Fibroblast of skin of abdomen (primary cell): ENCODE measurements around the gene CD101.

Experiments used
- DNase-seq: peaks from one replicate; pipeline ENCODE4 v3.0.0-alpha.2; 2013

The CD101 gene

GRCh38 chr1:117058810-117059209, 57.2 kb downstream of the CD101 start:
- DNase-seq: no peak

DNA sequence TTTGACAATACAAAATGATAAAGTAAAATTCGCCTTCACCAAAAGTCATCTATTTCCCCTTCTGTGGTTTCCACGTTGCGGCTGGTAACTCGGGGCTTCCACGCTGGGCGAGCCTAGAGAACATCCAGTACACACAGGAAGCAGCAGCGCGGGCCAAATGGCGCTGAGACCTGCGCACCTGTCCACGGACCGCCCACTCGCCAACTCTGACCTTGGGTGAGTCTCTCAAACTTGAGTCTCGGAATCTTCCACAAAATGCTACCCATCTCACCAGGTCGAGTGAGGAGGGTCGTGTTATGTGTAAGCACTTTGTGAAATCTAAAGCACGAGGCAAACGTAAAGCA, 57.7 kb downstream of the CD101 start:
- no peak for DNase-seq

- peak; percentile 98 for DNase-seq
Observed at GRCh38 chr1:117059678-117060440, 58.3 kb downstream of the CD101 start, which contains the start of gene TTF2. TSS of gene TTF2 (plus strand) at chr1:117060326. CDS start at chr1:117060347, 21 bp downstream.

GRCh38 chr1:117060441-117061317, 59.1 kb downstream of the CD101 start:
- peak; percentile 17 for DNase-seq

DNA sequence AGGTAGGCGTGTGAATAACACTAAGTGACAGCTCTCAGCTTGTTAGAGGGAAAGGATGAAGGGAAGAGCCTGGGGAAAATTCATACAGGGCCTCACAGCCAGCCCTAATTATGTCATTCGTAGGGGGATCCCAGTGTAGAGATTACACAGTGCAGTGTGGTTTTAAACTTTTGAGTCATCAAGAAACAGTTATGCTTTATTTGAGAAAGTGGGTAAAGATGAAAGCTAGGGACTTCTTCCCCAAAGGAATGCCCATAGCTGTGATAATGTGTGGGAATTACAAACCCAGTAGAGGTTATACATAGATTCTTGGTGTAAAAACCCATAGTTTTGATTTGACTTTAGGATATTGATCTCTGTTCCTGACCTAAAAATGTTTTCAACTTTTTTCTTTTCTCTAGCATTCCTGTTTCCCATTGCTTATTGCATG, 60.4 kb downstream of the CD101 start:
- peak; percentile 63 for DNase-seq

DNA sequence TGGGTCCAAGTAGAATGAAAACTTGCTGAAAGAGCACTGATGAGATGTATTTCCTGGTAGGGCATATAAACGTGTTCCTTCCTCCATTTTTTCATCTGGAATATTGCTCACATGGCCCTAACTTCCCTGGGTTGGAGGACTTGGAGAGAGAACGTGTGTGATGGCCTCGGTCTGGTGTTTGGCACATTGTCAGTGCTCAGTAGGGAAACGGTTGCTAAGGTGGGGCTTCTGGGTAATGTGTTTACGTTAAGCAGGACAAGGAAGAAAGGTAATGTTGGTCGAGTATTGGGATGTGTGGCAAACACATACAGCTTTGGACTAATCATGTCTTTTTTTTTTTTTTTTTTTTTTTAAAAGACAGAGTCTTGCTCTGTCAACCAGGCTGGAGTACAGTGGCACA, 64.8 kb downstream of the CD101 start:
- DNase-seq: no peak

- peak; percentile 60 for DNase-seq
Observed at GRCh38 chr1:117067533-117068370, 66.2 kb downstream of the CD101 start.

- no peak for DNase-seq
Observed at GRCh38 chr1:117068580-117068979, 67.0 kb downstream of the CD101 start.

GRCh38 chr1:117069220-117069844, 67.8 kb downstream of the CD101 start:
- DNase-seq: no peak

DNA sequence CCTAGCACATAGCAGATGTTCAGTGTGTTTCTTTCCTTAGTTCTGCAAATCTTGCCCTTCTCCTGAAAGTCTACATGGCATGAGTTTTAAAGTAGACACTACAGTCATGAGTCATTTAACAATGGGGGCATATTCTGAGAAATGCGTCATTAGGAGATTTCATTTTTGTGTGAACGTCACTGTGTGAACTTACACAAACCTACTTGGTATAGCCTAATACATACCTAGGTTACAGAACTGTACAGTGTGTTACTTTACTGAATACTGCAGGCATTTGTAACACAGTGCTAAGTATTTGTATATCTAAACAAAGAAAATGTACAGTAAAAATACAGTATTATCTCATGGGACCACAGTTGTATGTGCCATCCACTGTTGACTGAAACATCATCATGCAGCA, 68.6 kb downstream of the CD101 start:
- DNase-seq: peak; percentile 68

DNA sequence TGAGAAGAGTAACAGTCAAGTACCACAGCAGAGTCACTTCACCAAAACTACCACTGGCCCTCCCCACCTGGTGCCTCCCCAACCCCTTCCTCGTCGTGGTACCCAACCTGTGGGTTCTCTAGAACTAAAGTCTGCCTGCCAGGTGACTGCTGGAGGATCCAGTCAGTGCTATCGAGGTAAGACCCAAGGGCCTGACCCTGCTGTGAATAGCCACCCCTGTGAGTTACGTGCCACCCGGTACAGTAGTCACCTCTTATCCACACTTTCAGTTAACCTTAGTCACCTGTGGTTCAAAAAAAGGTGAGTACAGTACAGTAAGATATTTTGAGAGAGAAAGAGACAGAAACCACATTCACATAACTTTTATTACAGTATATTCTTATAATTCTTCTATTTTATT, 75.1 kb downstream of the CD101 start:
- DNase-seq: no peak

DNA sequence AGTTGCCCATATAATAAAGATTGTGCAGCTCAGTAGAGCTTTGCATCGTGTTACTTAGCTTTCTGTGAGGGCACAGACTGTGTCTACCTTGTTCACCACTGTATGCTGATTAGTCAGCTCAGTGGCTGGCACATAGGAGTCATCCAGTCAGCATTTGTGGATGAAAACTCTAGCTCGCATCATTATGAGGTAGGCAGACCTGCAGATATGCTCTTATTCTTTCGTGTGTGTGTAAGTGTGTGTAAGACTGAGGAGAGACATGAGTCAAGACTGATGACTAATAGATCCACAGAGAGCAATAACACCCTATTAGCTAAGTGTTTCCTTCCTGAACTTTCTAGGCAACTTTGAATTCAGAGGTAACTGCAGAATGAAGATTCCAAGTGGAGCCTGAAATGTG, 75.7 kb downstream of the CD101 start:
- DNase-seq: peak; percentile 85

DNA sequence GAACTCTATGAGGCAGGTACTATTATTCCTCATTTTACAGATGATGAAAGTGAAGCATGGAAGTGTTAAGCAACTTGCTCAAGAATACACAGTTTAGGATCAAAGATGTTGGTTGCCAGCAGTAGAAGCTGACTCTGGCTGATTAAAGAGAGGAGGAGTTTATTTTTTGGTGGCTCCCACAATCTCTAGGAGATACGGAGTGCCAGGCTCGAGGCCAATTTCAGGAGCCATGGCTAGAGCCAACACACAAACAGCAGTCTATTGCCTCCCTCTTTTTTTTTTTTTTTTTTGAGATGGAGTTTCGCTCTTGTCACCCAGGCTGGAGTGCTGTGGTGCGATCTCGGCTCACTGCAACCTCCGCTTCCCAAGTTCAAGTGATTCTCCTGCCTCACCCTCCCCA, 78.2 kb downstream of the CD101 start:
- DNase-seq: no peak

DNA sequence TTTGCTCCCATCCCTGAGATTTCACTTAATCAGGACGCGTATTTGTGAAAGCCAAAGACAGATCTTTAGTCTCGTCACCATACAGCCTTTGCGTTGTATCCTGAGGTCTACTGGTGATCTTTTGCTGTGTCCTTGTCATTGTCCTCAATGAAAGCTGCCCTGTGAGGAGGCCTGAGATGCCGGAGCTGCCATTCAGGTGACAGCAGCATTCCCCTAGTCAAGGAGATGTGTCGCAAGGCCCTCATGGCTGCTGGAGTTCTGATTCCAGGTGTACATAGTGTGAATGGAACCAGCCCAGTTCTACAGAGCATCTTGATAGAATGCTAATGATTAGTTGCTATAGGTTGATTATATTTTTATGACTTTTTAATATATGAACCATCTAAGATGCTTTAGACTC, 82.7 kb downstream of the CD101 start:
- DNase-seq: no peak
